ENCODE results near the gene GTPBP4.
"Not testable (repeated sequence)": the region's sequence is repeated elsewhere in the genome, so short reads cannot be mapped to it uniquely, and the experiment has no call there.

GTPBP4 gene

GRCh38 chr10:1061930-1062774, 73.9 kb downstream of the GTPBP4 start:
- no peak for DNase-seq

- DNase-seq = no peak
These were observed 75.1 kb downstream of the GTPBP4 start for GRCh38 chr10:1063232-1063865.

DNA sequence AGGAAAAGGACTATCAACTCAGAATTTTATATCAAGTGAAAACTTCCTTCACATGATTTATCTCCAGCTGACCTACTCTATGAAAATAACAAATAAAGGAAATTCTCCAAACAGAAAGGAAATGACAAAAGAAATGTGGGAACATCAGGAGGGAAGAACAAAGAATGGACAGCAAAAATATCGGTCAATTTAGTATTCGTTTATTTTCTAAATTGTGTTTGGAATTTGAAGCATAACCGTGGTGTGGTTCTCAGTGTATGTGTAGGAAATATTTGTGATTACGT, 76.7 kb downstream of the GTPBP4 start:
- no peak for DNase-seq

DNA sequence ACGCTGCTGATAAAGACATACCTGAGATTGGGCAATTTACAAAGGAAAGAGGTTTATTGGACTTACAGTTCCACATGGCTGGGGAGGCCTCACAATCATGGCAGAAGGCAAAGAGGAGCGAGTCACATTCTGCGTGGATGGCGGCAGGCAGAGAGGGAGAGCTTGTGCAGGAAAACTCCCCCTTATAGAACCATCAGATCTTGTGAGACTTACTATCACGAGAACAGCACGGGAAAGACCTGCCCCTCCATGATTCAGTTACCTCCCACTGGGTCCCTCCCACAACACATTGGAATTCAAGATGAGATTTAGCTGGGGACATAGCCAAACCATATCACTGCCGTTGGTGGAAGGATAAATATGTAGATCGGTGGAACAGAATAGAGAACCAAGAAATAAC, 78.5 kb downstream of the GTPBP4 start:
- not testable (repeated sequence) for DNase-seq

DNA sequence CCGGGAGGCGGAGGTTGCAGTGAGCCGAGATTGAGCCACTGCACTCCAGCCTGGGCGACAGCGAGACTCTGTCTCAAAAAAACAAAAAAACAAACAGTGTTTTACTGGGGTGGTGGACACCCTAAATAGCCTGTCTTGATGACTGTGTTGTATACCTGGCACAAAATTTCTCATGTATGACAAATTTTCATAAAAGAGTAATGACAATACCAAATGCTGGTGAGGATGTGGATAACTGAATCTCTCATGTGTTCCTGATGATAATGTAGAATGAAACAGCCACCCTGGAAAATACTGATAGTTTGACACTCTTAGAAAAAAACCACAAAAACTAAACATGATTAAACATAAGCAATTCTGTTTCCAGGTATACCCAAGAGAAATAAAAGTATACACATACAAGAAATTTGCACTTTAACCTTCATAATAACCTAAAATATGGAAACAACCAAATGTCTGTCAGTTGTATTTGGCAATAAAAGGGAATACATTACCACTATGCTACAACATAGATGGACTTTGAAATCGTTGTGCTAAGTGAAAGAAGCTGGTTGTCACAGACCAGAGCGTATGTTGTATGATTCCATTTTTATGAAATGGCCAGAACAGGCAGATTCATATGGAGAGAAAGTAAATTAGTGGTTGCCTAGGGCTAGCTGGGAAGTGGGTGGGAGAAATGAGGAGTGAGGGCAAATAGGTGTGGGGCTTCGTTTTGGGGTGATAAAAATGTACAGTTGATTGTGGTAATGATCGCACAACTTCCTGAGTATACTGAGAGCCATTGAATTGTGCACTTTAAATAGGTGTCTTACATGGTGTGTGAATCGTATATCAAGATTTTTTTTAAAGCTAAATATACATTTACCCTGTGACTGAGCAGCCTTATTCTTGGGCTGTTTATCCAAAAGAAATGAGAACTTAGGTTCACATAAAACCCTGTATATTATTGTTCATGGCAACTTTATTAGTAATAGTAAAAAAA, 80.4 kb downstream of the GTPBP4 start:
- no peak for DNase-seq
